Measurements from ENCODE around the gene PSMB7.

PSMB7 gene

GRCh38 chr9:124384210-124384609 lies 31.0 kb downstream of the PSMB7 start:
- no peak for DNase-seq (ENCODE audit: low read depth)

GRCh38 chr9:124381170-124381945 lies 33.9 kb downstream of the PSMB7 start:
- no peak for DNase-seq (ENCODE audit: low read depth)

GRCh38 chr9:124377551-124378406 lies 37.5 kb downstream of the PSMB7 start:
- DNase-seq (ENCODE audit: low read depth), result no peak

- no peak for DNase-seq (ENCODE audit: low read depth)
Measured at GRCh38 chr9:124376329-124376728, 38.9 kb downstream of the PSMB7 start.

GRCh38 chr9:124375726-124376125 lies 39.5 kb downstream of the PSMB7 start:
- no peak for DNase-seq (ENCODE audit: low read depth)

- no peak for DNase-seq (ENCODE audit: low read depth)
Measured at GRCh38 chr9:124373851-124374250, 41.4 kb downstream of the PSMB7 start.

GRCh38 chr9:124373386-124373785 lies 41.9 kb downstream of the PSMB7 start:
- no peak for DNase-seq (ENCODE audit: low read depth)

GRCh38 chr9:124372038-124372437 lies 43.2 kb downstream of the PSMB7 start:
- DNase-seq (ENCODE audit: low read depth), result no peak

- no peak for DNase-seq (ENCODE audit: low read depth)
Measured at GRCh38 chr9:124370896-124371582, 44.2 kb downstream of the PSMB7 start.

GRCh38 chr9:124369231-124369797 lies 45.9 kb downstream of the PSMB7 start:
- no peak for DNase-seq (ENCODE audit: low read depth)

GRCh38 chr9:124368692-124369091 lies 46.5 kb downstream of the PSMB7 start:
- DNase-seq (ENCODE audit: low read depth), result no peak

GRCh38 chr9:124366476-124367220 lies 48.6 kb downstream of the PSMB7 start:
- DNase-seq (ENCODE audit: low read depth), result no peak

GRCh38 chr9:124365036-124365435 lies 50.2 kb downstream of the PSMB7 start:
- DNase-seq (ENCODE audit: low read depth), result no peak

- no peak for DNase-seq (ENCODE audit: low read depth)
Measured at GRCh38 chr9:124364141-124364540, 51.1 kb downstream of the PSMB7 start.

- DNase-seq (ENCODE audit: low read depth), result no peak
Measured at GRCh38 chr9:124363326-124364096, 51.7 kb downstream of the PSMB7 start.

GRCh38 chr9:124361128-124361527 lies 54.1 kb downstream of the PSMB7 start:
- DNase-seq (ENCODE audit: low read depth), result no peak

GRCh38 chr9:124359855-124360678 lies 55.2 kb downstream of the PSMB7 start:
- no peak for DNase-seq (ENCODE audit: low read depth)

- DNase-seq (ENCODE audit: low read depth), result no peak
Measured at GRCh38 chr9:124359426-124359825, 55.8 kb downstream of the PSMB7 start.

GRCh38 chr9:124358631-124359030 lies 56.6 kb downstream of the PSMB7 start:
- DNase-seq (ENCODE audit: low read depth), result peak; percentile 4

Data from CMK (cell line).